ENCODE measurements around the gene MGME1. TPM values are rescaled to one million over a fixed set of nuclear protein-coding genes. Genes with fewer than 3 reads are reported as not detected.
A peak's percentile ranks its signal among the peaks of the same experiment; 100 is the strongest.

MGME1 gene
- total RNA-seq, 1 donor from 2014 or later, result 33.6 TPM

DNA sequence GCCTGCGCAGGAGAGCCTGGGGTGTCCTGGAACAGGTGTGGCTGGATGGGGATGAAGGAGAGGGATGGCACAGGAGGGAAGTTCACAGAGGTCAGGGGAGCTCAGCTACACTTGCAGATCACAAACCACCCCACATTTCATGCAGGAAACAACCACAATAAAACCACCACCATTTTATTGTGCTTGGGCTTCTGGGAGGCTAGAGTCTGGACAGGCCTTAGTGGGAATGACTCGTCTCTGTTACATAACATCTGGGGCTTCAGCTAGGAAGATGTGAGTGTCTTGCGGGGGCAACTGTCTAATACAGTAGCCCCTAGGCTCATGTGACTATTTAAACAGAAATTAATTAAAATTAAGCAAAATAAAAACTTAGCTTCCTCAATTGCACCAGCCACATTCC, 33.6 kb upstream of the MGME1 start:
- no peak for DNase-seq (ENCODE audit: low spot score)
- H3K27ac Mint-ChIP-seq, result no peak overlapping the region
- H3K4me3 Mint-ChIP-seq, result no peak overlapping the region
- intact Hi-C loops (cut with micrococcal nuclease), result no loop called here
- H3K9me3 Mint-ChIP-seq, result peaks cover 4% of the 10 kb centered on the region
- no peaks in the 10 kb centered on the region for H3K36me3 Mint-ChIP-seq (ENCODE audit: low read depth)
- H3K4me1 Mint-ChIP-seq (ENCODE audit: low read depth), result peaks cover 12% of the 10 kb centered on the region
- no peaks in the 10 kb centered on the region for H3K27me3 Mint-ChIP-seq (ENCODE audit: insufficient read depth)

DNA sequence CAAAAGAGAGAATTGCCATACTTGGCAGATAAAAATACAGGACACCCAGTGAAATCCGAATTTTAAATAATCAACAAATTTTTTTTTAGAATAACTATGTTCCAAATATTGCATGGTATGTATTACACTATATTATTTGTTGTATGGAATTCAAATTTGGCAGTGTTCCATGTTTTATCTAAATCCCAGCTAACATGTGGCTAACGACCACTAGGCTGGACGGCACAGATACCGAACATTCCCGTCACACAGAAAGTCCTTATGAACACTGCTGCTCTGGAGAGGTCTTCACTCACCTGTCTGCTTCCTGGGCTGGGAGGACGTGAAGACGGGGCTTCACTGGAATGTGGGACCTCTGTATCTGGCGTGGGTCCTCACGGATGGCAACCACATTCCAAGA, 33.1 kb upstream of the MGME1 start:
- peaks cover 5% of the 10 kb centered on the region for H3K36me3 Mint-ChIP-seq (ENCODE audit: low read depth)
- H3K27me3 Mint-ChIP-seq (ENCODE audit: insufficient read depth), result no peaks in the 10 kb centered on the region
- H3K4me3 Mint-ChIP-seq, result no peak overlapping the region
- intact Hi-C loops (cut with micrococcal nuclease), result no loop called here
- no peak overlapping the region for H3K27ac Mint-ChIP-seq
- H3K4me1 Mint-ChIP-seq (ENCODE audit: low read depth), result peaks cover 18% of the 10 kb centered on the region
- DNase-seq (ENCODE audit: low spot score), result no peak
- H3K9me3 Mint-ChIP-seq, result peaks cover 4% of the 10 kb centered on the region

DNA sequence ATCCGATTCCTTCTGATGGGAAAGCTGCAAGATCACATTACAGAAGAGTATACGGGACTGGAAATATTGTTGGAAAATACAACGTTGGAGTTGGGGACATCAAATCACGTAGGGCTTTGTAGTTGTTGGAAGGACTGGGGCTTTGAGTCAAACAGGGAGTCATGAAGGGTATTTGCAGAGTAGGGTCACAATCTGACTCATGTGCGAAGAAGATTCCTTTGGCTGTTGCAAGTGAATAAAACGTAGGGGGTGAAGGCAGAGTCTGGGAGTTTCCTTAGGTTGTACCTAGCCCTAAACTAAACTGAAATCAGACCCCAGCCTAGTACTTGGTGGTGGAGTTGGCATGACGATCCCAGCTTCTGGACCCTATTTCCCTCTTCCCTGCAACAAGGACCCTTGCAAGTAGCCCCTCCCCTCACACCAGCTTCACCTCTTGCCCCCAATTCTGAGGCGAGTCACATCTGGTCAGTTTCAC, 32.5 kb upstream of the MGME1 start:
- Mint-ChIP-seq H3K27me3 (ENCODE audit: insufficient read depth) (no peaks in the 10 kb centered on the region), H3K36me3 (ENCODE audit: low read depth) (peaks cover 11% of the 10 kb centered on the region), H3K27ac (no peak overlapping the region), H3K4me1 (ENCODE audit: low read depth) (peaks cover 23% of the 10 kb centered on the region), H3K9me3 (peaks cover 4% of the 10 kb centered on the region), H3K4me3 (no peak overlapping the region)
- DNase-seq (ENCODE audit: low spot score), result no peak
- intact Hi-C loops (cut with micrococcal nuclease), result no loop called here

DNA sequence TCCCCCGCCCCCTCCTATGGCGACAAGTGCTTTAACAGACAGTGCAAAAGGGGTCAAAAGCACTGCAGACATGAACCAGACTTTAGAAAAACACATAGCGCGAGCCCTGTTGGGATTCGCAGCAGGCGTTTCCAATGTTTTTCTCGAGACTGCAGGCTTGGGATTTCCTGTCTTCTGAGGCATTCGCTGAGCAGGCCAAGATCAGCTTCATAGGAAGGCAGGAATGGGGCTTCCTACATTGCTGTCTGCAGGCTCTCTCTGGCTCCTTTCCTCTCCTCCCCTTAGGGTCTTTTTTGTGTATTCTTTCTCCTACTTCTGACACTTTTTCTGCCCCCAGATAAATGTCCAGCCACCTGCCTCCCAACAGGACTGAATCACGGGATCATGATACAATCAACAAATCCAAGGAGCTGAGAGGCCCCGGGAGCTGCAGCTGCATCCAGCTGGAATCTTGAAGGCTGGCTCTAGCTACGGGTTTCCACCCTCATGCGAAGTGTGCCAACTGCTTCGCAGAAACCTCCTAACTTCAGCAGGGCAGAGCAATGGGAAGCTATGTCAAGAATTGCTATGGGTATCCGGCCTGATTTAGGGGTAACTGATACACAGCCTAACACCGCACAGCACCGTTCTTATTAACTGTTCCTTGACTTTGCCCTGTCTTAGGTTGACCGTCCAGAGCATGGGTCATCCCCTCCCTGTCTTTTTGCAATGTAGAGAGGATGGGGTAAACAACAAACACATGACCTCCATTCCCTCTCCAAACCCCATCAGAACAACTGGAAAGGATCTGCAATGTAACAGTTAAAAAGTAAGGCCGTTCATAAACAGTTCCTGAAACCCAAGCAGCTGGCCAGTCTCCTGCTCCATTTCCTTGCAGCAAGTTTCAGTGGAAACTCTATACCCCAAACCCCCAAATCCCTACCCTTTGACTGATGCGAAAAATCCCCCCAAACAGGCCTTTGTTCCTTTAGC, 31.8 kb upstream of the MGME1 start:
- H3K4me3 Mint-ChIP-seq, result no peak overlapping the region
- DNase-seq (ENCODE audit: low spot score), result no peak
- no peaks in the 10 kb centered on the region for H3K27me3 Mint-ChIP-seq (ENCODE audit: insufficient read depth)
- intact Hi-C loops (cut with micrococcal nuclease), result no loop called here
- peaks cover 15% of the 10 kb centered on the region for H3K36me3 Mint-ChIP-seq (ENCODE audit: low read depth)
- H3K27ac Mint-ChIP-seq, result no peak overlapping the region
- peaks cover 3% of the 10 kb centered on the region for H3K9me3 Mint-ChIP-seq
- H3K4me1 Mint-ChIP-seq (ENCODE audit: low read depth), result peaks cover 23% of the 10 kb centered on the region

DNA sequence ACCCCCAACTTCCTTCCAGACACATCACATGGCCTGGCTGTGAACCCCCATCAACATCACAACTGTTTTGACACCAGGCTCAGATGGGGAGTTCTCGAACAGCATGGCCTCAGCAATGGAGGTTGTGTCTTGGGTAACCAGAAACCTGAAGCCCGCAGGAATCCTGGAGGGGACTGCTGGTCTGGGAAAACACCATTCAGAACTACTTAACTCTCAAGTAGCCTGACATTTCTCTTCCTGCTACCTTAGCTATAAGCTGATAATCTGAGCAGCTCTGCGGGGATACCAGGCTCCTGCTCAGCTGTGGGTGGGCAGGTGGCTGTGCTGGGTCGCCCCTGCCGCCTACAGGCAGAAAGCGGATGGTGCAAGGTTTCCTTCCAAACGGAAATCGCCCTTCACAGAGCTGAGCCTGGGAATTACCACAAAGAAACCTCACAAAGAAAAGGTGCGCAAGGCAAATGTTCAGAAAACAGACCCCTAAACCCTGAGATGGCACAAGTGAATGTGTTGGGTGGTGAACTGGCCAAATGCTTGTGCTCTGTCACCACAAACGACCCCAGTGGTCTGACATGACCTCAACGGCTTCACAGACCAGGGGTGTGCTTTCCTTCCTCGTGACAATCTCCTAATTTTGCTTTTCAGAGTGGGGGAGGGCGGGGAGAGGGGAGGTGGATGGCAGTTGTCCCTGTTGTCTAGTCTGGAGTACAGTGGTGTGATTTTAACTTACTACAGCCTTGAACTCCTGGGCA, 29.8 kb upstream of the MGME1 start:
- intact Hi-C loops (cut with micrococcal nuclease), result loop anchor here (1.0 kb wide), 3 partner anchors 57 to 434 kb away; partner anchors contain the start of gene RRBP1
- Mint-ChIP-seq H3K27me3 (ENCODE audit: insufficient read depth) (no peaks in the 10 kb centered on the region), H3K9me3 (no peaks in the 10 kb centered on the region), H3K4me3 (no peak overlapping the region), H3K36me3 (ENCODE audit: low read depth) (peaks cover 31% of the 10 kb centered on the region), H3K4me1 (ENCODE audit: low read depth) (peaks cover 34% of the 10 kb centered on the region), H3K27ac (peak overlapping the region; percentile 81)
- DNase-seq (ENCODE audit: low spot score), result peak; percentile 26

DNA sequence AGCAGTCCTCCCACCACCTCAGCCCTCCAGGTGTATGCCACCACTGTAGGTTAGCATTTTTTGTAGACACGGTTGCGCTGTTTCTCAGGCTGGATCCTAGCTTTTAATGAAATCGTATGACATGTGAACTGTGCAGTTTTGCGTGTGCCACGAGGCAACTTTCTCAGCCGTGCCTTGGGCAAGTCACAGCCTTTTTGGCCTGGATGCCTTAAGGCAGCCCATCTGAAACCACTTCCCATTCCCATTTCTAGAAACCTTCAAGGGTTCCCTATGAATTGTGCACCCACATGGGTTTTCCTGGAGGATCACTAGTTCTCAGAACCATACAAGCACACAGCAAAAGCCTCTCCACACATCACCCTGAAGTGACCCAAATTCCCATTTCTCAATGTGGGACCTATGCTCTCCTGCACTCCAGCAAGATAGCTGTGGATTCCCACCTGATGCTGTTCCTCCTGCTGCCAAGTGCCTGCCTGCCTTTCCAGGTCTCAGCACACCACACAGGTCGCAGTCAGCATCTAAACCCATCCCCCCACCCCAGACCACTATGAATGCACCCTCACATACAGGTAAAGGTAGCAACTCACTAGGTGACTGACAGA, 29.1 kb upstream of the MGME1 start:
- intact Hi-C loops (cut with micrococcal nuclease), result loop anchor here (1.0 kb wide), 3 partner anchors 57 to 434 kb away; partner anchors contain the start of gene RRBP1
- DNase-seq (ENCODE audit: low spot score), result no peak
- Mint-ChIP-seq H3K27ac (peak overlapping the region; percentile 45), H3K4me1 (ENCODE audit: low read depth) (peaks cover 35% of the 10 kb centered on the region), H3K4me3 (no peak overlapping the region), H3K9me3 (no peaks in the 10 kb centered on the region), H3K36me3 (ENCODE audit: low read depth) (peaks cover 32% of the 10 kb centered on the region), H3K27me3 (ENCODE audit: insufficient read depth) (no peaks in the 10 kb centered on the region)

DNA sequence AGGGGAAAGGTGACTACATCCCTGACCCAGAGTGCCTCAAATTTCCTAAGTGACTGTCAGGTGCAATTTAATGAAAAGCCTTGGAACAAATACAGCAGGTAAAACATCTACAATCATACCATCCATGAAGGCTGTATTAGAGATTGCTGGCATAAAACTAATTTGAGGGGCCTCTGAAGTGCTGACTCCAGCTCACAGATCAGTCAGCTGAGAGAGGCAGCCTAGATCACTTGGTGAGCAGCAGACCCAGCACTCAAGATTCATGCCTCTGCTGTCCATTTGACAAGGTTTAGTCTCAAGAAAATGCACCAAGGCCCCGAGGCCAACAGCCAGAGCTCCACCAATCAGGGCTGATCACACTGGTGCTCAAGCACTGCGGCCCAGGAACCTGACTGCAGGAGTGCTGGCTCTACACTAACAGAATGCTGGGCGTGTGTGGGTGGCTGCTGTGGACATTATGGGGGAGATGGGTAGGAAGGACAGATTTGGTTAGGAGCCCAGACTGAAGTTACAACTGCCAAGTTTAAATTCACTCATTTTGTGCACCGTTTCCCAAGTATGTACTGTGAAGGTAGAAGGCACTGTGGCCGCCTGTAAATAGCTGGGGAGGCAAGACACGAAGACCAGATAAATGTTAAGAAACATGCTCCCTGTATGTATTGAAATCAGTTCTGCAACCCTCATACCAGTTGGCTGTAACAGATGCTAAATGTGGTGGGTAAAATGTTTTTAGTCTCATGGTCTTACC, 28.4 kb upstream of the MGME1 start:
- no peak for DNase-seq (ENCODE audit: low spot score)
- no peaks in the 10 kb centered on the region for H3K27me3 Mint-ChIP-seq (ENCODE audit: insufficient read depth)
- peaks cover 35% of the 10 kb centered on the region for H3K4me1 Mint-ChIP-seq (ENCODE audit: low read depth)
- peaks cover 37% of the 10 kb centered on the region for H3K36me3 Mint-ChIP-seq (ENCODE audit: low read depth)
- H3K27ac Mint-ChIP-seq, result peak overlapping the region; percentile 3
- intact Hi-C loops (cut with micrococcal nuclease), result no loop called here
- no peaks in the 10 kb centered on the region for H3K9me3 Mint-ChIP-seq
- H3K4me3 Mint-ChIP-seq, result no peak overlapping the region

DNA sequence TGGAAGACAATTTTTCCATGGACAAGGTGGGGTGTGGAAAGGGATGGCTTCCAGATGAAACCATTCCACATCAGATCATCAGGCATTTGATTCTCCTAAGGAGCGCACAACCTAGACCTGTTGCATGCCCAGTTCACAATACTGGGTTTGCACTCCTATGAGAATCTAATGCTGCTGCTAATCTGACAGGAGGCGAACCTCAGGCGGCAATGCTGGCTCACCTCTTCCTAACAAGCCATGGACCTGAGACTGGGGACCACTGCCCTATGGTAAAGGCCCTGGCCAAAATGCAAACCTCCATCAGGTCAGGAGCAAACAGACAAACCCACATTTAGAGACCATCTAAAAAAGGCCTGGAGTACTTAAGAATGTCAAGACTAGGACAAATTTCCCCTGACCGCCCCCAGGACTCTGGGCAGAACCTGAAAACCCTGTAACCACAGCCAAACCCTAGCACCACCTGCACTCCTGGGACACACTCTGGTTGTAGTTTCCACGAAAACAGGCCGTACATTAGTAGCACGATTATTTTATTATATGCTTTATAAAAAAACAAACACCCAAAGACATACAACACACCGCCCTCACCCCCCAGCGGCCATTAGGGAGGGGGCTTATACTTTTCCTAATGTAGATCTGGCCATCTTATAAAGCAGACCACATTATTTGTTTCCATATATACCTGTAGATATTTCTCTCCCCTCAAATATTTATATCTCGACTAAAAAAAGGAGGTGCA, 27.6 kb upstream of the MGME1 start:
- intact Hi-C loops (cut with micrococcal nuclease), result no loop called here
- H3K4me1 Mint-ChIP-seq (ENCODE audit: low read depth), result peaks cover 41% of the 10 kb centered on the region
- DNase-seq (ENCODE audit: low spot score), result no peak
- H3K4me3 Mint-ChIP-seq, result no peak overlapping the region
- peaks cover 44% of the 10 kb centered on the region for H3K36me3 Mint-ChIP-seq (ENCODE audit: low read depth)
- H3K27me3 Mint-ChIP-seq (ENCODE audit: insufficient read depth), result no peaks in the 10 kb centered on the region
- no peaks in the 10 kb centered on the region for H3K9me3 Mint-ChIP-seq
- peak overlapping the region; percentile 3 for H3K27ac Mint-ChIP-seq

DNA sequence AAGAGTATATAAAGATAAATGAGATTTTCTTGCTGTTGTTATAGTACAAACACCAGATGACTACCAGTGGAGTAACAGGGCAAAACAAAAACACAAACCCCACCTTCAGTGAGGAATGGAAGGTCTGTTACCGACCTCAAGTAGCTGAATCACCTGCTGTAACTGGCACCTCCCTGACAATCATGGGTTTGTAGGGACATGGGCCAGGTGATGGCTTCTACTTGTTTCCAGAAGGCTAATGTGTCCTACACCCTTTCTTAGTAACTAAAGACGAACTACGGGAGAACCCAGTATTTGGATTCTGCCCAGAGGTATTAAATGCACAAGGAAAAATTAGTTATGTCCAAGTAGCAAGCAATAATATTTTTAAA, 27.0 kb upstream of the MGME1 start:
- H3K27me3 Mint-ChIP-seq (ENCODE audit: insufficient read depth), result no peaks in the 10 kb centered on the region
- H3K9me3 Mint-ChIP-seq, result no peaks in the 10 kb centered on the region
- peaks cover 47% of the 10 kb centered on the region for H3K4me1 Mint-ChIP-seq (ENCODE audit: low read depth)
- intact Hi-C loops (cut with micrococcal nuclease), result no loop called here
- H3K4me3 Mint-ChIP-seq, result no peak overlapping the region
- H3K36me3 Mint-ChIP-seq (ENCODE audit: low read depth), result peaks cover 50% of the 10 kb centered on the region
- DNase-seq (ENCODE audit: low spot score), result no peak
- no peak overlapping the region for H3K27ac Mint-ChIP-seq

DNA sequence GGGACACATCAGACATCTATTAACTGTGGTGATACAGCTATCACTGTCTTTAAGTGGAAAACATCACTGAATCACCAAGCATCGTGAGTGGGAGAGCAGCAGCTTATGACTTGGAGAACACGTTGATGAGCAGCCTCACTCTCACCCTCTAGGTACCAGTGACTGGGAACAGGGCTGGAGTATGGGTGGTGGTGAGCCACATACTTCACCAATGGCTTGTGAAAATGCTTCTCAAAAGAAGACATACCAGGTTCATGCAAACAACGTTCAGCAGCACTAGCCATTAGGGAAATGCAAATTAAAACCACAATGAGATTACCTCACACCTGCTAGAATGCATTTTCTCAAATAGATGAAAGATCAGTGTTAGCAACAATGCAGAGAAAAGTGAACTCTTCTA, 25.5 kb upstream of the MGME1 start:
- intact Hi-C loops (cut with micrococcal nuclease), result no loop called here
- Mint-ChIP-seq H3K4me3 (no peak overlapping the region), H3K36me3 (ENCODE audit: low read depth) (peaks cover 64% of the 10 kb centered on the region), H3K4me1 (ENCODE audit: low read depth) (peaks cover 49% of the 10 kb centered on the region), H3K9me3 (no peaks in the 10 kb centered on the region), H3K27me3 (ENCODE audit: insufficient read depth) (no peaks in the 10 kb centered on the region), H3K27ac (peak overlapping the region; percentile 34)
- no peak for DNase-seq (ENCODE audit: low spot score)

DNA sequence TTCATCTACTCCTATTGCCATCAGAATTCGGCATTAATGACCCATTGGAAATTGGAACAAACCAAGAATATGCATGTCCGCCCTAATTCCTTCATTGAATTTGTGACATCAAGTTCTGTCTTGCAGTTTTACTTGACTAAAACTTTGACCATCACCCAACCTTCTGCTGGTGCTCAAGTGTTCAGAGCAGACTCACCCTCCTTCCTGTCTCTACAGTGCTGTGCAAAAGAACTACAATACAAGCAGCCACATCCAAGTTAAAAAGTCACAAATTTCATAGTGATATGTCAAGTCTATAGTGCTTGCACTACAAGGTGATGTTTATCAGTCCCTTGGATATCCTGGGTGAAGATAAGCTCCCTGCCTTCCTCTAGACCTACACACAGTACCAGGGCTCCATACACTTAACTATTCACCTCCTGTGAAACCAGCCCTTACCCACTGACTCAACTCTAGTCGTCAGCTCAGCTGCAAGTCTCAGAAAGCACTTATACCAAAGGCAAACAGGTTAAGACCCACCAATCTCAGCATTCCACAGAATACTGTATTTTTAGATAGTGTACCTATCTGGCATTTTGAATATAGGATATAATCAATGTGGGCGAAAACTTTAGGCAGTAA, 23.9 kb upstream of the MGME1 start:
- H3K4me3 Mint-ChIP-seq, result no peak overlapping the region
- no peaks in the 10 kb centered on the region for H3K9me3 Mint-ChIP-seq
- peaks cover 80% of the 10 kb centered on the region for H3K36me3 Mint-ChIP-seq (ENCODE audit: low read depth)
- intact Hi-C loops (cut with micrococcal nuclease), result no loop called here
- H3K27ac Mint-ChIP-seq, result peak overlapping the region; percentile 0
- no peaks in the 10 kb centered on the region for H3K27me3 Mint-ChIP-seq (ENCODE audit: insufficient read depth)
- no peak for DNase-seq (ENCODE audit: low spot score)
- peaks cover 46% of the 10 kb centered on the region for H3K4me1 Mint-ChIP-seq (ENCODE audit: low read depth)

All from activated T-helper 1 cell treated with anti-CD3 and anti-CD28 coated beads, Interleukin-12 subunit alpha, Interleukin-12 subunit beta, Interleukin-2, Interleukin-4 antibody, amounts not matched to agents 30 ng/mL and 10 ng/mL and 1 ng/mL, durations not matched to agents 14 hours and 24 hours and 36 hours (primary cell).